H1 (cell line): ENCODE measurements around the gene PTPN2. TPM values are rescaled to one million over a fixed set of nuclear protein-coding genes. Genes with fewer than 3 reads are reported as not detected.

Experiments used
- ASH2L ChIP-seq: fragments of 200-600, 300-600 bp; sonication (generic); IDR thresholded peaks from one replicate; pipeline ENCODE4 v1.7.1; 2017; ENCODE audit warnings: low read length
- FOSL1 ChIP-seq: IDR thresholded peaks from 2 replicates; pipeline ENCODE4 v1.6.1; 2011; ENCODE audit warnings: mild to moderate bottlenecking, low read depth, low read length, moderate library complexity; ENCODE audit not compliant: insufficient read depth
- KDM1A ChIP-seq: fragments of 200-600, 300-600 bp; sonication (generic); IDR thresholded peaks from 2 replicates; pipeline ENCODE4 v1.7.1; 2016; ENCODE audit warnings: mild to moderate bottlenecking, low read length, borderline replicate concordance
- KDM5A ChIP-seq: fragments of 200-600 bp; IDR thresholded peaks from 2 replicates; pipeline ENCODE4 v1.7.1; 2012; ENCODE audit warnings: mild to moderate bottlenecking, low read length, inconsistent platforms, mixed read lengths
- POLR2A ChIP-seq, 2 experiments: IDR thresholded peaks; 1 replicate in 1 of 2; 2 replicates in 1 of 2; pipeline ENCODE4 v1.6.1; 2011; ENCODE audit warnings: low read depth in 2 of 2, low read length in 2 of 2, mild to moderate bottlenecking in 2 of 2; ENCODE audit errors: control extremely low read depth in 1 of 2
- SIX5 ChIP-seq: IDR thresholded peaks from 2 replicates; pipeline ENCODE4 v1.6.1; 2011; ENCODE audit warnings: mild to moderate bottlenecking, low read depth, low read length
- TAF1 ChIP-seq: IDR thresholded peaks from 2 replicates; pipeline ENCODE4 v1.6.1; 2011; ENCODE audit warnings: mild to moderate bottlenecking, low read depth, low read length
- TEAD4 ChIP-seq: IDR thresholded peaks from 2 replicates; pipeline ENCODE4 v1.6.1; 2012; ENCODE audit warnings: low read depth, low read length, inconsistent platforms, mixed read lengths
- polyA plus RNA-seq, 7 experiments: library from polyadenylated mRNA; depleted of rRNA in 3 of 7; stranded (reverse) in 5 of 7; unstranded in 2 of 7; fragments of >200 nt in 5 of 7; fragments of 200-250 nt in 2 of 7; gene quantifications; 1 replicate in 5 of 7; 2 replicates in 1 of 7; 4 replicates in 1 of 7; pipeline versions ENCODE4 v1.2.1 to v1.2.3, GENCODE V29; 2011 to 2013; ENCODE audit warnings: missing spikeins in 2 of 7, mixed read lengths in 2 of 7
- total RNA-seq: library from RNA; stranded (reverse); fragmentation: NEBNext Ultra II Directional; extraction: Animal tissue kit (Norgen Biotek cat#: 25700); gene quantifications from 2 replicates; pipeline ENCODE4 v1.2.1, GENCODE V29; 2021
- TF ChIP-seq, protein P1 (sequence below): IDR thresholded peaks from 2 replicates; pipeline ENCODE4 v1.6.1; 2011; ENCODE audit warnings: low read depth, mild to moderate bottlenecking, low read length; ENCODE audit not compliant: insufficient read depth

Gene PTPN2
- total and polyA plus RNA-seq, 2 of the 8 experiments (the other 6 are each of a cell fraction or from before 2014, with no cell fraction given): 16.4 to 54.0 TPM

DNA sequence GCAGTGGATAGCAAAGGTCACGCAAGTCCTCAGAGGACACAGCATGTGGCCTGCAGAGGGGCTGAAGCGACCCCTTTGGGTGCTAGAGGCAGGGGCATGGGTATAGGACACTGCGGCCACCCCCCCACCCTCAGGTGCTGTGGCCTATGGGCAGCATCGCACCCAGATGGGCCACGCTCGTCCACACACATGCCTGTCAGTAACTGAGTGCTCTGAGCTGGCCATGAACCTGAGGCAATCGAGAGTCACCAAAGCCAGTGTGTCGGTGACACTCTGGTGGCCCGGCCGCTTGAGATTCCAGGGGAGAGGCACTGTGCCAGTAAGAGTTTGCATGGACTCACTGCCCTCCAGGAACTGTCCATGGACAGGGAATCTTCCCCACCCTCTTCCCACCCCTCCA, 22.7 kb upstream of the PTPN2 start (continued):
- TF ChIP-seq POLR2A (IDR thresholded peaks at IDR 0.05; ENCODE audit: control extremely low read depth in 1 of 2, low read depth in 2 of 2, low read length in 2 of 2) (no peak), TAF1 (no peak), FOSL1 (no peak), KDM1A (no peak), KDM5A (no peak), ASH2L (no peak), TEAD4 (no peak), SIX5 (no peak)
- TF ChIP-seq, protein P1, sequence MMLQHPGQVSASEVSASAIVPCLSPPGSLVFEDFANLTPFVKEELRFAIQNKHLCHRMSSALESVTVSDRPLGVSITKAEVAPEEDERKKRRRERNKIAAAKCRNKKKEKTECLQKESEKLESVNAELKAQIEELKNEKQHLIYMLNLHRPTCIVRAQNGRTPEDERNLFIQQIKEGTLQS: no peak
